ENCODE results near the gene RGCC.
"Not testable (repeated sequence)": the region's sequence is repeated elsewhere in the genome, so short reads cannot be mapped to it uniquely, and the experiment has no call there.

Gene RGCC

GRCh38 chr13:41419206-41419605 is 38.1 kb upstream of the RGCC start:
- Histone ChIP-seq H3K4me2 (no peak overlapping the region), H3K4me3 (no peak overlapping the region), H4K20me1 (no peaks in the 10 kb centered on the region), H3K36me3 (no peaks in the 10 kb centered on the region), H3K27ac (no peak overlapping the region), H3K9me3 (no peaks in the 10 kb centered on the region), H3K9ac (no peak overlapping the region), H3K4me1 (0 out of 2 replicates have a peak, but pooled peaks cover 4% of the 10 kb centered on the region), H3K27me3 (no peaks in the 10 kb centered on the region)
- no peak for TF ChIP-seq Cebpa-rat (IDR thresholded peaks at IDR 0.05)

DNA sequence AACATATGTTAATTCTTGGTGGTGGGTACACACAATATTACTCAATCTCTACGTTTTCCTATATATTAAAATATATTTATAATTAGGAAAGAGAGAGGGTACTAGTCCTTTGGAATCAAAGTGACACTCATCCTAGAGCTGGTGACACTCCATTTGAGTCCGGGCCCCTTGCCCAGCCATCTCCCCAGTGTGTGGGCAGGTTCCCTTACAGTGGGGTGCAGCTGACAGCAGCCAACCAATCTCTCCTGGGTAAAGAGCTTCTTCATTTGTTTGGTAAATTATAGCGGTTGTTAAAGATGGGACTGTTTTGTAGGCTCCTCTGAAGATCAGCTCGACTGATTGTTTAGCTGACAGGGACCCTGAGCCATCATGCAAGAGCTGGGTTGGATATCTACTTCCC is 37.2 kb upstream of the RGCC start:
- no peaks in the 10 kb centered on the region for H4K20me1 ChIP-seq
- H3K4me3 ChIP-seq: no peak overlapping the region
- no peak for TF ChIP-seq Cebpa-rat (IDR thresholded peaks at IDR 0.05)
- H3K36me3 ChIP-seq: no peaks in the 10 kb centered on the region
- H3K9me3 ChIP-seq: no peaks in the 10 kb centered on the region
- H3K4me2 ChIP-seq: no peak overlapping the region
- H3K4me1 ChIP-seq: 0 out of 2 replicates have a peak, but pooled peaks cover 4% of the 10 kb centered on the region
- no peaks in the 10 kb centered on the region for H3K27me3 ChIP-seq
- no peak overlapping the region for H3K9ac ChIP-seq
- no peak overlapping the region for H3K27ac ChIP-seq

GRCh38 chr13:41421330-41421729 is 36.0 kb upstream of the RGCC start:
- H3K9ac ChIP-seq, H4K20me1 ChIP-seq, H3K27ac ChIP-seq, H3K4me3 ChIP-seq, H3K4me1 ChIP-seq, H3K36me3 ChIP-seq, H3K9me3 ChIP-seq, H3K27me3 ChIP-seq, H3K4me2 ChIP-seq: not testable (repeated sequence)

DNA sequence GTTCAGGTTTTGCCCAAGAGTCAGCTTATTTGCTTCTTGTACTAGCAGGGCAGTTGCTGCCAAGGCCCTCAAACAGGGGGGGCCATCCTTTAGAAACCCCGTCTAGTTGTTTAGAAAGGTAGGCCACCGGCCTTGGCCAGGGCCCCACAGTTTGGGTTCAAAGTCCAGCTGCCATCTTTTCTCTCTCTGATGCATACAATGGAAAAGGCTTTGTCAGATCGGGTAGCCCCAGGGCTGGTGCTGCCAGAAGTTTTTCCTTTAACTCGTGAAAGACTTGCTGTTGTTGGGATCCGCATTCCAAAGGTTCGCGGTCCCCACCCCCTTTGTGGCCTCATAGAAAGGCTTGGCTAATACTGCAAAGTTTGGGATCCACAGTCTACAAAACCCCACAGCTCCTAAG is 35.4 kb upstream of the RGCC start:
- not testable (repeated sequence) for H3K4me1 ChIP-seq, H3K9ac ChIP-seq, H3K27me3 ChIP-seq, H3K4me3 ChIP-seq, H4K20me1 ChIP-seq, H3K9me3 ChIP-seq, H3K36me3 ChIP-seq, H3K27ac ChIP-seq, H3K4me2 ChIP-seq

- H3K27ac ChIP-seq, H3K9ac ChIP-seq, H3K4me1 ChIP-seq: not testable (repeated sequence)
Measured at GRCh38 chr13:41423259-41423658, 34.1 kb upstream of the RGCC start.

GRCh38 chr13:41424675-41425074 is 32.7 kb upstream of the RGCC start:
- not testable (repeated sequence) for H3K4me2 ChIP-seq, H3K27ac ChIP-seq, H3K9ac ChIP-seq, H4K20me1 ChIP-seq, H3K27me3 ChIP-seq, H3K4me1 ChIP-seq, H3K36me3 ChIP-seq, H3K4me3 ChIP-seq
- peaks cover 28% of the 10 kb centered on the region for H3K9me3 ChIP-seq

More at GRCh38 chr13:41423259-41423658, 34.1 kb upstream of the RGCC start:
- H3K4me2 ChIP-seq, H3K4me3 ChIP-seq, H4K20me1 ChIP-seq, H3K27me3 ChIP-seq, H3K36me3 ChIP-seq: not testable (repeated sequence)
- H3K9me3 ChIP-seq: peaks cover 18% of the 10 kb centered on the region

GRCh38 chr13:41426047-41426446 is 31.3 kb upstream of the RGCC start:
- TF ChIP-seq Cebpa-rat (IDR thresholded peaks at IDR 0.05): no peak
- H3K36me3 ChIP-seq: no peaks in the 10 kb centered on the region
- no peak overlapping the region for H3K27ac ChIP-seq
- H3K9me3 ChIP-seq: peaks cover 28% of the 10 kb centered on the region
- no peak overlapping the region for H3K4me2 ChIP-seq
- no peaks in the 10 kb centered on the region for H3K27me3 ChIP-seq
- H3K4me1 ChIP-seq: no peaks in the 10 kb centered on the region
- no peak overlapping the region for H3K9ac ChIP-seq
- no peak overlapping the region for H3K4me3 ChIP-seq
- no peaks in the 10 kb centered on the region for H4K20me1 ChIP-seq

- Histone ChIP-seq H3K4me3 (no peak overlapping the region), H3K4me1 (no peaks in the 10 kb centered on the region), H3K9ac (no peak overlapping the region), H3K9me3 (peaks cover 28% of the 10 kb centered on the region), H3K27me3 (no peaks in the 10 kb centered on the region), H3K36me3 (no peaks in the 10 kb centered on the region), H4K20me1 (no peaks in the 10 kb centered on the region), H3K27ac (no peak overlapping the region), H3K4me2 (no peak overlapping the region)
- no peak for TF ChIP-seq Cebpa-rat (IDR thresholded peaks at IDR 0.05)
Measured at GRCh38 chr13:41427666-41428065, 29.7 kb upstream of the RGCC start.

DNA sequence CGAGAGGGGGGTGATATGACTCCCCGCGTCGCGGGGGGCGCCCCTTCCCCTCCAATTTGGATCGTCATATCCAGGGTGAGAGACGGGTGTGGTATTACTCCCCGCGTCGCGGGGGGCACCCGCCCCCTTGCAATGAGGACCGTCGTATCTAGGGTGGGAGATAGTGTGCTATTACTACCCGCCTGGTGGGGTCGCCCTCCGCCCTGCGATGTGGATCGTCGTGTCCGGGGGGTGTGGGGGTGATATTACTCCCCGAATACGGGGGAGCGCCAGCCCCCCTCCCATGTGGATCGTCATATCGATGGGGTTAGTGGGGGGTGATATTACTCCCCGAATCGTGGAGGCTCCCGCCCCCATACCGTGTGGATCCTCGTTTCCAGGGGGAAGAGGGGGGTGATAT is 29.2 kb upstream of the RGCC start:
- H3K4me3 ChIP-seq: no peak overlapping the region
- no peak overlapping the region for H3K4me2 ChIP-seq
- H3K4me1 ChIP-seq: no peaks in the 10 kb centered on the region
- no peaks in the 10 kb centered on the region for H3K36me3 ChIP-seq
- TF ChIP-seq Cebpa-rat (IDR thresholded peaks at IDR 0.05): no peak
- no peak overlapping the region for H3K9ac ChIP-seq
- H4K20me1 ChIP-seq: no peaks in the 10 kb centered on the region
- H3K9me3 ChIP-seq: peaks cover 28% of the 10 kb centered on the region
- H3K27ac ChIP-seq: no peak overlapping the region
- H3K27me3 ChIP-seq: no peaks in the 10 kb centered on the region

- not testable (repeated sequence) for H4K20me1 ChIP-seq, H3K27me3 ChIP-seq, H3K4me3 ChIP-seq, H3K9ac ChIP-seq, H3K9me3 ChIP-seq, H3K27ac ChIP-seq, H3K36me3 ChIP-seq, H3K4me2 ChIP-seq, H3K4me1 ChIP-seq
Measured at GRCh38 chr13:41434030-41434429, 23.3 kb upstream of the RGCC start.

GRCh38 chr13:41434831-41435520 is 22.4 kb upstream of the RGCC start:
- TF ChIP-seq Cebpa-rat (IDR thresholded peaks at IDR 0.05): no peak
- no peaks in the 10 kb centered on the region for H3K4me1 ChIP-seq

More at GRCh38 chr13:41434831-41435520, 22.4 kb upstream of the RGCC start:
- Histone ChIP-seq H3K27ac (no peak overlapping the region), H3K27me3 (no peaks in the 10 kb centered on the region), H3K36me3 (no peaks in the 10 kb centered on the region), H4K20me1 (no peaks in the 10 kb centered on the region), H3K9ac (no peak overlapping the region), H3K4me3 (no peak overlapping the region), H3K4me2 (no peak overlapping the region), H3K9me3 (no peaks in the 10 kb centered on the region)
